Neural cell (in vitro differentiated cells): ENCODE results near the gene PTGFR. TPM values are rescaled to one million over a fixed set of nuclear protein-coding genes. Genes with fewer than 3 reads are reported as not detected.

Source experiments
- H2AFZ ChIP-seq: fragments of 200-600, 300-800 bp; sonication (generic), shearing (Covaris generic); 2 replicates; pipeline ENCODE4 v1.6.0; 2014; ENCODE audit warnings: low read depth, mild to moderate bottlenecking, antibody characterized with exemption, low read length, moderate library complexity
- H3F3A ChIP-seq: fragments of 200-600 bp; shearing (Covaris generic); 2 replicates; pipeline ENCODE4 v1.6.1; 2016; ENCODE audit warnings: mild to moderate bottlenecking, moderate library complexity, mixed read lengths, antibody characterized with exemption, low read length; ENCODE audit not compliant: insufficient read depth, poor library complexity, severe bottlenecking
- H3K27ac ChIP-seq: fragments of 200-600, 300-800 bp; sonication (generic), shearing (Covaris generic); 2 replicates; pipeline ENCODE4 v1.5.1; 2014; ENCODE audit warnings: mild to moderate bottlenecking, low read length, moderate library complexity
- H3K27me3 ChIP-seq: fragments of 300-800, 200-600 bp; sonication (generic), shearing (Covaris generic); 2 replicates; pipeline ENCODE4 v1.6.0; 2014; ENCODE audit warnings: mild to moderate bottlenecking, low read depth, low read length, moderate library complexity; ENCODE audit not compliant: insufficient read depth
- H3K36me3 ChIP-seq: fragments of 300-800, 200-600 bp; sonication (generic), shearing (Covaris generic); 2 replicates; pipeline ENCODE4 v1.5.1; 2014; ENCODE audit warnings: mild to moderate bottlenecking, antibody characterized with exemption, low read length, moderate library complexity; ENCODE audit not compliant: insufficient read depth
- H3K4me2 ChIP-seq: fragments of 300-800, 200-600 bp; sonication (generic), shearing (Covaris generic); 2 replicates; pipeline ENCODE4 v1.6.0; 2014; ENCODE audit warnings: mild to moderate bottlenecking, low read length
- H3K4me3 ChIP-seq: fragments of 300-800, 200-600 bp; sonication (generic), shearing (Covaris generic); 2 replicates; pipeline ENCODE4 v1.5.1; 2014; ENCODE audit warnings: mild to moderate bottlenecking, low read length, moderate library complexity
- H3K79me2 ChIP-seq: fragments of 200-600 bp; shearing (Covaris generic); replicated peaks from 2 replicates; pipeline ENCODE4 v1.6.0; 2014; ENCODE audit warnings: mild to moderate bottlenecking, low read length, moderate library complexity; ENCODE audit not compliant: insufficient read depth
- H3K9ac ChIP-seq: fragments of 300-800, 200-600 bp; sonication (generic), shearing (Covaris generic); 2 replicates; pipeline ENCODE4 v1.6.1; 2016; ENCODE audit warnings: mild to moderate bottlenecking, low read length, mixed read lengths
- H3K9me2 ChIP-seq: fragments of 200-600 bp; shearing (Covaris generic); 2 replicates; pipeline ENCODE4 v1.6.1; 2016; ENCODE audit warnings: mild to moderate bottlenecking, low read length, mixed read lengths; ENCODE audit not compliant: insufficient read depth
- H3K9me3 ChIP-seq: fragments of 200-600, 300-800 bp; sonication (generic), shearing (Covaris generic); 2 replicates; pipeline ENCODE4 v1.6.1; 2016; ENCODE audit warnings: mild to moderate bottlenecking, mixed run types, low read length, moderate library complexity, mixed read lengths
- H4K20me1 ChIP-seq: fragments of 200-600 bp; shearing (Covaris generic); 2 replicates; pipeline ENCODE4 v1.6.1; 2016; ENCODE audit warnings: mild to moderate bottlenecking, mixed run types; ENCODE audit not compliant: insufficient read depth
- CTCF ChIP-seq: fragments of 450-650 bp; IDR thresholded peaks from 2 replicates; pipeline ENCODE4 v1.5.1; 2014; ENCODE audit warnings: antibody characterized with exemption, mild to moderate bottlenecking, moderate library complexity; ENCODE audit not compliant: poor library complexity, severe bottlenecking
- EP300 ChIP-seq: fragments of 450-650 bp; conservative IDR thresholded peaks from 2 replicates; pipeline ENCODE4 v1.6.1; 2014; ENCODE audit warnings: antibody characterized with exemption, mild to moderate bottlenecking, moderate library complexity; ENCODE audit not compliant: poor library complexity, severe bottlenecking
- EZH2 ChIP-seq: fragments of 200-600, 300-800 bp; shearing (Covaris generic), sonication (generic); IDR thresholded peaks from 2 replicates; pipeline ENCODE4 v1.6.1; 2014; ENCODE audit warnings: antibody characterized with exemption, low read length, borderline replicate concordance, mild to moderate bottlenecking; ENCODE audit not compliant: insufficient read depth, poor library complexity, severe bottlenecking
- MXI1 ChIP-seq: fragments of 450-650 bp; conservative IDR thresholded peaks from 2 replicates; pipeline ENCODE4 v1.6.1; 2014; ENCODE audit warnings: antibody characterized with exemption, mild to moderate bottlenecking; ENCODE audit not compliant: poor library complexity, severe bottlenecking
- POLR2AphosphoS5 ChIP-seq: IDR thresholded peaks from 2 replicates; pipeline ENCODE4 v1.6.1; 2012
- RAD21 ChIP-seq: fragments of 450-650 bp; conservative IDR thresholded peaks from 2 replicates; pipeline ENCODE4 v1.6.1; 2014; ENCODE audit warnings: antibody characterized with exemption, mild to moderate bottlenecking, moderate library complexity
- REST ChIP-seq: IDR thresholded peaks from 2 replicates; pipeline ENCODE4 v1.6.1; 2012; ENCODE audit warnings: borderline replicate concordance
- SMC3 ChIP-seq: fragments of 450-650 bp; conservative IDR thresholded peaks from 2 replicates; pipeline ENCODE4 v1.6.1; 2014; ENCODE audit warnings: antibody characterized with exemption, mild to moderate bottlenecking, moderate library complexity; ENCODE audit not compliant: poor library complexity
- TAF1 ChIP-seq: IDR thresholded peaks from 2 replicates; pipeline ENCODE4 v1.6.1; 2012; ENCODE audit warnings: low read depth
- polyA plus RNA-seq: library from polyadenylated mRNA; depleted of rRNA; stranded (reverse); fragments of >200 nt; gene quantifications from 2 replicates; pipeline ENCODE4 v1.2.3, GENCODE V29; 2014

PTGFR gene
- polyA plus RNA-seq, 1 donor from 2014 or later, result 0.54 TPM

- TF ChIP-seq EP300, result no peak
These were observed 26.3 kb upstream of the PTGFR start (continued) for GRCh38 chr1:78464449-78464891.

GRCh38 chr1:78465143-78465542 is 25.6 kb upstream of the PTGFR start:
- Histone ChIP-seq H3F3A (no peaks in the 10 kb centered on the region), H3K9ac (no peak overlapping the region)
- no peak for TF ChIP-seq TAF1
- TF ChIP-seq POLR2AphosphoS5, result no peak
- no peak for TF ChIP-seq MXI1
- TF ChIP-seq CTCF, result no peak
- TF ChIP-seq REST, result no peak
- no peak for TF ChIP-seq EP300
- no peak for TF ChIP-seq RAD21
- TF ChIP-seq EZH2, result no peak
- no peak for TF ChIP-seq SMC3

GRCh38 chr1:78468521-78468920 is 22.3 kb upstream of the PTGFR start:
- no peaks in the 10 kb centered on the region for H3K9me3 ChIP-seq
- H3K79me2 ChIP-seq, result no peaks in the 10 kb centered on the region
- H3K9ac ChIP-seq, result no peak overlapping the region
- H3K4me2 ChIP-seq, result no peak overlapping the region
- H2AFZ ChIP-seq, result no peak overlapping the region
- no peak for TF ChIP-seq TAF1
- TF ChIP-seq REST, result no peak
- no peak for TF ChIP-seq RAD21
- no peak for TF ChIP-seq POLR2AphosphoS5
- no peak for TF ChIP-seq MXI1
- no peak for TF ChIP-seq EZH2
- TF ChIP-seq SMC3, result no peak
- no peak for TF ChIP-seq CTCF
- no peak for TF ChIP-seq EP300
- no peak overlapping the region for H3K4me3 ChIP-seq
- H3K9me2 ChIP-seq, result no peaks in the 10 kb centered on the region
- no peaks in the 10 kb centered on the region for H3K27me3 ChIP-seq
- H3K27ac ChIP-seq, result no peak overlapping the region
- H3F3A ChIP-seq, result no peaks in the 10 kb centered on the region
- H4K20me1 ChIP-seq, result no peaks in the 10 kb centered on the region
- H3K36me3 ChIP-seq, result no peaks in the 10 kb centered on the region

More at GRCh38 chr1:78465143-78465542, 25.6 kb upstream of the PTGFR start:
- no peaks in the 10 kb centered on the region for H3K36me3 ChIP-seq
- no peaks in the 10 kb centered on the region for H3K9me2 ChIP-seq
- no peak overlapping the region for H2AFZ ChIP-seq
- no peaks in the 10 kb centered on the region for H3K79me2 ChIP-seq
- H3K27me3 ChIP-seq, result no peaks in the 10 kb centered on the region
- H3K4me3 ChIP-seq, result no peak overlapping the region
- H3K4me2 ChIP-seq, result no peak overlapping the region
- no peaks in the 10 kb centered on the region for H4K20me1 ChIP-seq
- H3K27ac ChIP-seq, result no peak overlapping the region
- no peaks in the 10 kb centered on the region for H3K9me3 ChIP-seq
